SK-N-SH treated with all-trans-retinoic acid at 6 μM for 48 hours (cell line): ENCODE results near the gene ZDHHC17.

Source experiments
- ATAC-seq: fragments of 200-7000 bp; cut with Tn5 transposase; 3 replicates; pipeline ENCODE4 v1.9.1; 2020; ENCODE audit warnings: mild to moderate bottlenecking, moderate library complexity
- ARNTL ChIP-seq: fragments of 450-650 bp; formaldehyde crosslinking; IDR thresholded peaks from 2 replicates; pipeline ENCODE4 v1.5.0; 2020; ENCODE audit warnings: low read depth, mild to moderate bottlenecking, moderate library complexity, borderline replicate concordance
- BACH2 ChIP-seq: fragments of 250-450 bp; sonication (Bioruptor Pico); IDR thresholded peaks from 2 replicates; pipeline ENCODE4 v1.9.0; 2021; ENCODE audit warnings: mild to moderate bottlenecking, borderline replicate concordance
- CSDC2 ChIP-seq: fragments of 250-450 bp; sonication (Bioruptor Pico); IDR thresholded peaks from 2 replicates; pipeline ENCODE4 v1.5.0; 2020; ENCODE audit warnings: mild to moderate bottlenecking, moderate library complexity
- ESRRG ChIP-seq: fragments of 250-450 bp; sonication (Bioruptor Pico); IDR thresholded peaks from 2 replicates; pipeline ENCODE4 v1.6.1; 2021; ENCODE audit warnings: mild to moderate bottlenecking
- GLIS3 ChIP-seq: fragments of 250-450 bp; sonication (Bioruptor Pico); IDR thresholded peaks from 2 replicates; pipeline ENCODE4 v1.5.0; 2020; ENCODE audit warnings: mild to moderate bottlenecking, moderate library complexity
- ISL1 ChIP-seq: fragments of 250-450 bp; sonication (Bioruptor Pico); IDR thresholded peaks from 2 replicates; pipeline ENCODE4 v2.1.2; 2022; ENCODE audit warnings: mild to moderate bottlenecking, moderate library complexity
- POU6F1 ChIP-seq: fragments of 250-450 bp; sonication (Bioruptor Pico); IDR thresholded peaks from 2 replicates; pipeline ENCODE4 v1.8.0; 2021; ENCODE audit warnings: low read depth, mild to moderate bottlenecking, moderate library complexity, borderline replicate concordance
- PPARA ChIP-seq: fragments of 250-450 bp; sonication (Bioruptor Pico); IDR thresholded peaks from 2 replicates; pipeline ENCODE4 v1.5.0; 2020; ENCODE audit warnings: mild to moderate bottlenecking, borderline replicate concordance
- RARB ChIP-seq: fragments of 250-450 bp; sonication (Bioruptor Pico); IDR thresholded peaks from 2 replicates; pipeline ENCODE4 v1.8.0; 2021; ENCODE audit warnings: mild to moderate bottlenecking, moderate library complexity
- SNAI2 ChIP-seq: fragments of 250-450 bp; sonication (Bioruptor Pico); IDR thresholded peaks from 2 replicates; pipeline ENCODE4 v1.5.0; 2020; ENCODE audit warnings: mild to moderate bottlenecking, moderate library complexity
- TCF4 ChIP-seq: fragments of 250-450 bp; sonication (Bioruptor Pico); IDR thresholded peaks from 2 replicates; pipeline ENCODE4 v1.8.0; 2021; ENCODE audit warnings: mild to moderate bottlenecking, moderate library complexity, borderline replicate concordance
- TOX ChIP-seq: fragments of 250-450 bp; sonication (Bioruptor Pico); IDR thresholded peaks from 2 replicates; pipeline ENCODE4 v1.8.0; 2021; ENCODE audit warnings: mild to moderate bottlenecking, moderate library complexity, borderline replicate concordance
- TSHZ2 ChIP-seq: fragments of 250-450 bp; sonication (Bioruptor Pico); IDR thresholded peaks from 2 replicates; pipeline ENCODE4 v1.5.0; 2020; ENCODE audit warnings: mild to moderate bottlenecking, moderate library complexity
- ZC3H10 ChIP-seq: fragments of 250-450 bp; sonication (Bioruptor Pico); IDR thresholded peaks from 2 replicates; pipeline ENCODE4 v1.5.1; 2021; ENCODE audit warnings: mild to moderate bottlenecking, moderate library complexity
- ZFP3 ChIP-seq: fragments of 250-450 bp; sonication (Bioruptor Pico); IDR thresholded peaks from 2 replicates; pipeline ENCODE4 v1.5.0; 2020; ENCODE audit warnings: mild to moderate bottlenecking, moderate library complexity
- ZFP30 ChIP-seq: fragments of 450-650 bp; formaldehyde crosslinking; IDR thresholded peaks from 2 replicates; pipeline ENCODE4 v1.5.0; 2022; ENCODE audit warnings: mild to moderate bottlenecking, moderate library complexity
- ZNF565 ChIP-seq: fragments of 450-650 bp; formaldehyde crosslinking; conservative IDR thresholded peaks from 2 replicates; pipeline ENCODE4 v1.5.0; 2020; ENCODE audit warnings: low read depth, mild to moderate bottlenecking, moderate library complexity
- ZNF70 ChIP-seq: fragments of 450-650 bp; formaldehyde crosslinking; IDR thresholded peaks from 2 replicates; pipeline ENCODE4 v1.5.0; 2020; ENCODE audit warnings: mild to moderate bottlenecking, moderate library complexity
- ZNF8 ChIP-seq: fragments of 450-650 bp; formaldehyde crosslinking; IDR thresholded peaks from 2 replicates; pipeline ENCODE4 v1.5.0; 2020; ENCODE audit warnings: mild to moderate bottlenecking, moderate library complexity
- TF ChIP-seq, protein P1 (sequence below): fragments of 250-450 bp; sonication (Bioruptor Pico); IDR thresholded peaks from 2 replicates; pipeline ENCODE4 v1.5.1; 2021; ENCODE audit warnings: mild to moderate bottlenecking, moderate library complexity
- TF ChIP-seq, protein P2 (sequence below): fragments of 250-450 bp; sonication (Bioruptor Pico); IDR thresholded peaks from 2 replicates; pipeline ENCODE4 v1.8.0; 2020; ENCODE audit warnings: mild to moderate bottlenecking, moderate library complexity, borderline replicate concordance
- TF ChIP-seq, protein P3 (sequence below): fragments of 250-450 bp; sonication (Bioruptor Pico); IDR thresholded peaks from 2 replicates; pipeline ENCODE4 v1.5.1; 2020; ENCODE audit warnings: low read depth, mild to moderate bottlenecking, moderate library complexity

Gene ZDHHC17

DNA sequence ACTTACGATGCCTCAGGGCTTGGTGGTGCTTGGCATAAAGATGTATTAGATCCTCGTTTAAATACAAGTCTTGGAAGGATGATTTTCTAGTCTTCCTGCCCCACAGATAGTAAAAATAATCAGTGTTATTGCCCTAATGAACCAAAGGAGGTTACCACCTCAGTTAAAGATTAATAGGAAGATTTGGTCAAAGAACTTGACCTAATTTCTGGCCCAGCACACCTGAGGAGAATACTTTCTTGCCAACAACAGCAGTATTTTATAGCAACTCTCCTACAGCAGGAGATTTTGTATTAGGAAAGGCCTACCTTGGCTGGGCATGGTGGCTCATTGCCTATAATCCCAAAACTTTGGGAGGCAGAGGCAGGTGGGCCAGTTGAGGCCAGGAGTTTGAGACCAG, 83.3 kb downstream of the ZDHHC17 start:
- ATAC-seq: no peak
- TF ChIP-seq ZC3H10: no peak
- TF ChIP-seq, protein P1, sequence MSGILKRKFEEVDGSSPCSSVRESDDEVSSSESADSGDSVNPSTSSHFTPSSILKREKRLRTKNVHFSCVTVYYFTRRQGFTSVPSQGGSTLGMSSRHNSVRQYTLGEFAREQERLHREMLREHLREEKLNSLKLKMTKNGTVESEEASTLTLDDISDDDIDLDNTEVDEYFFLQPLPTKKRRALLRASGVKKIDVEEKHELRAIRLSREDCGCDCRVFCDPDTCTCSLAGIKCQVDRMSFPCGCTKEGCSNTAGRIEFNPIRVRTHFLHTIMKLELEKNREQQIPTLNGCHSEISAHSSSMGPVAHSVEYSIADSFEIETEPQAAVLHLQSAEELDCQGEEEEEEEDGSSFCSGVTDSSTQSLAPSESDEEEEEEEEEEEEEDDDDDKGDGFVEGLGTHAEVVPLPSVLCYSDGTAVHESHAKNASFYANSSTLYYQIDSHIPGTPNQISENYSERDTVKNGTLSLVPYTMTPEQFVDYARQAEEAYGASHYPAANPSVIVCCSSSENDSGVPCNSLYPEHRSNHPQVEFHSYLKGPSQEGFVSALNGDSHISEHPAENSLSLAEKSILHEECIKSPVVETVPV (CRISPR knock-in tag): no peak
- TF ChIP-seq TCF4 (CRISPR knock-in tag): no peak
- no peak for TF ChIP-seq ZFP30 (CRISPR knock-in tag)
- TF ChIP-seq, protein P2, sequence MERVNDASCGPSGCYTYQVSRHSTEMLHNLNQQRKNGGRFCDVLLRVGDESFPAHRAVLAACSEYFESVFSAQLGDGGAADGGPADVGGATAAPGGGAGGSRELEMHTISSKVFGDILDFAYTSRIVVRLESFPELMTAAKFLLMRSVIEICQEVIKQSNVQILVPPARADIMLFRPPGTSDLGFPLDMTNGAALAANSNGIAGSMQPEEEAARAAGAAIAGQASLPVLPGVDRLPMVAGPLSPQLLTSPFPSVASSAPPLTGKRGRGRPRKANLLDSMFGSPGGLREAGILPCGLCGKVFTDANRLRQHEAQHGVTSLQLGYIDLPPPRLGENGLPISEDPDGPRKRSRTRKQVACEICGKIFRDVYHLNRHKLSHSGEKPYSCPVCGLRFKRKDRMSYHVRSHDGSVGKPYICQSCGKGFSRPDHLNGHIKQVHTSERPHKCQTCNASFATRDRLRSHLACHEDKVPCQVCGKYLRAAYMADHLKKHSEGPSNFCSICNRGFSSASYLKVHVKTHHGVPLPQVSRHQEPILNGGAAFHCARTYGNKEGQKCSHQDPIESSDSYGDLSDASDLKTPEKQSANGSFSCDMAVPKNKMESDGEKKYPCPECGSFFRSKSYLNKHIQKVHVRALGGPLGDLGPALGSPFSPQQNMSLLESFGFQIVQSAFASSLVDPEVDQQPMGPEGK (CRISPR knock-in tag): no peak
- no peak for TF ChIP-seq ARNTL (CRISPR knock-in tag)
- TF ChIP-seq ZNF565 (CRISPR knock-in tag): no peak
- TF ChIP-seq SNAI2: no peak
- TF ChIP-seq CSDC2 (CRISPR knock-in tag): no peak
- no peak for TF ChIP-seq ZNF70
- TF ChIP-seq TSHZ2 (CRISPR knock-in tag): no peak
- TF ChIP-seq POU6F1 (CRISPR knock-in tag): no peak
- TF ChIP-seq GLIS3: no peak
- TF ChIP-seq ISL1 (CRISPR knock-in tag): no peak
- TF ChIP-seq RARB: no peak
- no peak for TF ChIP-seq PPARA
- TF ChIP-seq, protein P3, sequence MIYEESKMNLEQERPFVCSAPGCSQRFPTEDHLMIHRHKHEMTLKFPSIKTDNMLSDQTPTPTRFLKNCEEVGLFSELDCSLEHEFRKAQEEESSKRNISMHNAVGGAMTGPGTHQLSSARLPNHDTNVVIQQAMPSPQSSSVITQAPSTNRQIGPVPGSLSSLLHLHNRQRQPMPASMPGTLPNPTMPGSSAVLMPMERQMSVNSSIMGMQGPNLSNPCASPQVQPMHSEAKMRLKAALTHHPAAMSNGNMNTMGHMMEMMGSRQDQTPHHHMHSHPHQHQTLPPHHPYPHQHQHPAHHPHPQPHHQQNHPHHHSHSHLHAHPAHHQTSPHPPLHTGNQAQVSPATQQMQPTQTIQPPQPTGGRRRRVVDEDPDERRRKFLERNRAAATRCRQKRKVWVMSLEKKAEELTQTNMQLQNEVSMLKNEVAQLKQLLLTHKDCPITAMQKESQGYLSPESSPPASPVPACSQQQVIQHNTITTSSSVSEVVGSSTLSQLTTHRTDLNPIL (CRISPR knock-in tag): no peak
- TF ChIP-seq ESRRG (CRISPR knock-in tag): no peak
- no peak for TF ChIP-seq ZFP3 (CRISPR knock-in tag)

DNA sequence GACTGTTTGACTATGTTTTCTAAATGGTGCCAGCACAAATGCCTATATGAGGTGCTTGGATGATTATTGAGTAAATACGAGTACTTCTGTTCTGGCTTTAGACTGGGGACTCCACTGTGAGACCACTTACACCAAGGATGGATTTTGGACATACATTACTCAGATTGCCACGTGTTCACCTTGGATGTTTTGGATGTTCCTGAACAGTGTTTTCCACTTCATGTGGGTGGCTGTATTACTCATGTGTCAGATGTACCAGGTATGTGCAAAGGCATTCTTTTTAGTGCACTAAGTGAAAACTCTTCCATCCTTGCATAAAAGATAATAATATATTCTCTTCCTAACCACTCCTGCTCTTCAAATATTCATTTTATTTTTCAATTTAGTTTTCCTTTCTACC, 84.2 kb downstream of the ZDHHC17 start:
- ATAC-seq: no peak
- TF ChIP-seq ARNTL (CRISPR knock-in tag) (no peak), ISL1 (CRISPR knock-in tag) (no peak), BACH2 (CRISPR knock-in tag) (no peak), RARB (no peak), SNAI2 (no peak), ZFP3 (CRISPR knock-in tag) (no peak), ZNF70 (no peak), ZNF565 (CRISPR knock-in tag) (no peak), PPARA (no peak), ZFP30 (CRISPR knock-in tag) (no peak), ZNF8 (no peak), ZC3H10 (no peak), TOX (CRISPR knock-in tag) (no peak)
- TF ChIP-seq, protein P2 (CRISPR knock-in tag): no peak
